Retinal pigment epithelial cell (primary cell): ENCODE data around the gene UBE2D2.

Experiments
- DNase-seq: peaks from one replicate; pipeline ENCODE4 v3.0.0-alpha.2; 2010; ENCODE audit warnings: low read depth
- H3K4me3 ChIP-seq: 2 replicates; pipeline ENCODE4 v1.5.1; 2011; ENCODE audit warnings: mild to moderate bottlenecking, low read length, control low read depth, moderate library complexity
- CTCF ChIP-seq: conservative IDR thresholded peaks from 2 replicates; pipeline ENCODE4 v1.5.1; 2011; ENCODE audit warnings: low read depth, low read length, control low read depth, inconsistent platforms

Gene UBE2D2

GRCh38 chr5:139633295-139634027, 72.3 kb downstream of the UBE2D2 start:
- TF ChIP-seq CTCF, result peak; percentile 98
- no peak overlapping the region for H3K4me3 ChIP-seq
- DNase-seq, result no peak

- no peak for TF ChIP-seq CTCF
- no peak for DNase-seq
- no peak overlapping the region for H3K4me3 ChIP-seq
Observed at GRCh38 chr5:139634028-139634325, 72.8 kb downstream of the UBE2D2 start.

- TF ChIP-seq CTCF, result no peak
- H3K4me3 ChIP-seq, result no peak overlapping the region
- DNase-seq, result no peak
Observed at GRCh38 chr5:139634541-139634940, 73.4 kb downstream of the UBE2D2 start.

GRCh38 chr5:139635191-139635590, 74.1 kb downstream of the UBE2D2 start:
- H3K4me3 ChIP-seq, result no peak overlapping the region
- DNase-seq, result no peak
- TF ChIP-seq CTCF, result no peak

- no peak overlapping the region for H3K4me3 ChIP-seq
- peak; percentile 73 for TF ChIP-seq CTCF
- DNase-seq, result peak; percentile 72
Observed at GRCh38 chr5:139635606-139636206, 74.6 kb downstream of the UBE2D2 start.

- no peak for DNase-seq
- TF ChIP-seq CTCF, result no peak
- H3K4me3 ChIP-seq, result no peak overlapping the region
Observed at GRCh38 chr5:139636207-139636792, 75.2 kb downstream of the UBE2D2 start.

GRCh38 chr5:139636975-139637408, 75.9 kb downstream of the UBE2D2 start:
- no peak for TF ChIP-seq CTCF
- no peak for DNase-seq
- peak overlapping the region; percentile 35 for H3K4me3 ChIP-seq
